HG03342 (cell line): ENCODE results near the gene RFT1.

ENCODE experiments used
- ATAC-seq: cut with Tn5 transposase; IDR thresholded peaks from one replicate; pipeline ENCODE4 v1.9.1; 2021; ENCODE audit warnings: mild to moderate bottlenecking, moderate library complexity; ENCODE audit not compliant: unreplicated experiment

Gene RFT1, protein sequence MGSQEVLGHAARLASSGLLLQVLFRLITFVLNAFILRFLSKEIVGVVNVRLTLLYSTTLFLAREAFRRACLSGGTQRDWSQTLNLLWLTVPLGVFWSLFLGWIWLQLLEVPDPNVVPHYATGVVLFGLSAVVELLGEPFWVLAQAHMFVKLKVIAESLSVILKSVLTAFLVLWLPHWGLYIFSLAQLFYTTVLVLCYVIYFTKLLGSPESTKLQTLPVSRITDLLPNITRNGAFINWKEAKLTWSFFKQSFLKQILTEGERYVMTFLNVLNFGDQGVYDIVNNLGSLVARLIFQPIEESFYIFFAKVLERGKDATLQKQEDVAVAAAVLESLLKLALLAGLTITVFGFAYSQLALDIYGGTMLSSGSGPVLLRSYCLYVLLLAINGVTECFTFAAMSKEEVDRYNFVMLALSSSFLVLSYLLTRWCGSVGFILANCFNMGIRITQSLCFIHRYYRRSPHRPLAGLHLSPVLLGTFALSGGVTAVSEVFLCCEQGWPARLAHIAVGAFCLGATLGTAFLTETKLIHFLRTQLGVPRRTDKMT

GRCh38 chr3:53130179-53131061 is at the start of gene RFT1:
TSS of gene RFT1 (minus strand) at chr3:53130435. CDS start at chr3:53130400, 35 bp downstream.
- ATAC-seq: peak; percentile 76

DNA sequence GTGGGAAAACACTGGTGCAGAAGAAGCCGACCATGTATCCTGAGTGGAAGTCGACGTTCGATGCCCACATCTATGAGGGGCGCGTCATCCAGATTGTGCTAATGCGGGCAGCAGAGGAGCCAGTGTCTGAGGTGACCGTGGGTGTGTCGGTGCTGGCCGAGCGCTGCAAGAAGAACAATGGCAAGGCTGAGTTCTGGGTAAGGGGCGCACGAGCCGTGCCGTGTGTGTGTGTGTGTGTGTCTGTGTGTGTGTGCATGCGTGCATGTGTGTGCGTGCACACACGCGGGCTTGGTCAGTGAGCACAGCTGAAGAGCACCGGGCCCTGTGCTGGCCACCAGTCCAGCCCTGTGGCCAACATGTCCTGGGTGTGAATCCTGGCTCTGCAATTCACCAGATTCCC is 49.3 kb upstream of the RFT1 start:
- ATAC-seq: no peak

DNA sequence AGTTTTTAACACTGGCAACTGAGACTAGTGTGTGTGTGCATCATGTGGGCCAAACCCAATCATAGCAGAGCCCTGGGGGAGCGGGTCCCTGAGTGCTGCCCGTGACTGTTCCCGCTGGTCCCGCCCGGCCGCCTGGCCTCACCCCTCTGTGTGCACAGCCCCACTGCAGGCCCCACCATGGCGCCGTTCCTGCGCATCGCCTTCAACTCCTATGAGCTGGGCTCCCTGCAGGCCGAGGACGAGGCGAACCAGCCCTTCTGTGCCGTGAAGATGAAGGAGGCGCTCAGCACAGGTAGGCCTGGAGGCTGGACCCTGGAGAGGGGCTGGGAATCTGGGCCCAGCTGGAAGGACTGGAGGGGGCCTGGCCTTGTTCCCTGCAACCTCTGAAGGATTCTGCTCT is 48.0 kb upstream of the RFT1 start:
- ATAC-seq: no peak

DNA sequence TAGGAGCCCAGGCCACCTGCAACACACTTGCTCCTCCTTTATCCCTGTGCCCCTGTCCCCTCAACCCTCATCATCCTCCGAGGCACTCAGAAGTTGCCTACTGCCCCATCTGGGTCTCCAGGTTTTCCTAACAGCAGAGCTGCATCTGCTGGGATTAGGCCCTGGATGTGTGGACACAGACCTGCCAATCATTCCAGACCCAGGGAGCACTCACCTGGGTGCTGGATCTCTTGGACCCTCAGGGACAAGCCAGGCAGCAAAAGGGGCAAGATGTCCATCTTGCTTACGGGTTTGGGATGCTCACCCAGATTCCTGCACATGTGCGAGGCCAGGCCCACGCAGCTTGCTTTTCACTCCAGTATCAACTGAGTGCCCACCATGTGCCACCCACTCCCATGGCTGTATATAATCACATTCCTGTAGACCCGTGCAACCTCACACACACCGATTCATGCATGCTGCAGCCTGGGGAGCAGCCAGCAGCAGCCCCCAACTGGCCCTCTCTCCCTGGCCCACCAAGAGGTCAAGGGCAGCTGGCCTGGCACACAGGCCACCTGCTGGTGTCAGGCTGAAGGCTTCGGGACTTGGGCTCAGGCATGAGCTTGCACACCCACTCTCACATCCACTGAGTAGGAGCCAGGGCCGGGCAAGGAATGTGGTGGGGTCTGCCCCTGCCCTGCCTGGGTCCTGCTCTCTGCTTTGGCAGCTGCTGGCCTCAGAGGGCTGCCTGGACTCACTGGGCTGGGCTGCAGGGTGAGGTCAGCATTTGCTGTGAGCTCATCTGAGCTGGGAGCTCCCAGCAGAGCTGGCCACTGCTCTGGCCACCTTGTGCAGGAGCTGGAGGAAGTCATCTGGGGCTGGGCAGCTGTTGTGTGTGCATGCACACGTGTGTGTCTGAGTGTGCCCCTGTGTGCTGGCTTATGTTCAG is 45.6 kb upstream of the RFT1 start:
- no peak for ATAC-seq

DNA sequence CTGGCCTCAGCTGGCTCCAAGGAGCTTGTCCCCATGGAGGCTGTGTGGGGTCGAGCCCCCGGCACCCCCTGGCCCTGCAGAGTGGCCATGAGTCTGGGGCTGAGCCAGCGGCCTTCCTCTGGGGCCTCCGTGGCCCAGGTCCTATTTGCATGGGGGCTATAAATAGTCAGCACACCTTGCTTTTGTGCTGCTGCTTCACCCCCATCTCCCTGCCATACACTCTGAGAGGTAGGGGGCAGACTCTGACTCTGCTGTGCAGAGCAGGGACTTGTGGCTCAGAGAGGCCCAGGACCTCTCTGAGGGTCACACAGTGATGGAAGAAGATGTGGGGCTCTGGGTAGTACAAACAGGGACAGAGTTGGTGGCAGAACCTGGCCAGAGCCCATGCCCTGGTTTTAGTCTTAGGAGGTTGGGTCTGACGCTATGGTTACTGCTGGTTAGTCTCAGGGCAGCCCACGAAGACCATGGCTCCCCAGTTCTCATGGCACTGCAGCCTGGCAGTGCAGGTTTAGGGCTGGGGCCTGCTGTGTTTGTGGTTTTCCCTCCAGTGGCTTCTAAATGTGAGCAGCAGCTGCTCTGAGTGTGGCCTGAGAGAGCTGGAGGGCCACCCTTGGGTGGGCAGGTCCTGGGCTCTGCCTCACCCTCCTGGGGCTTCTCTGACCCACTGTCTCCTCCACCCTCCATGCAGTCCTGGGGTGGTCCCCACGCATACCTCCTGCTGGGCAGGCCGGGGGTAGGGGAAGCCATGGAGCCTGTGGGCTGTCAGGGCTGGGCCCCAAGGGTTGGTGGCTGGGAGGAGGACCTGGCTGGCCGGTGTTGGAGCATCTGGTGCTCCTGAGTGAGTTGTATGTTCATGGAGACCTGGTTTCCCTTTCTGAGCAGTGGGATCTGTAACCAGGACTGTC is 44.4 kb upstream of the RFT1 start:
- ATAC-seq: peak; percentile 54

DNA sequence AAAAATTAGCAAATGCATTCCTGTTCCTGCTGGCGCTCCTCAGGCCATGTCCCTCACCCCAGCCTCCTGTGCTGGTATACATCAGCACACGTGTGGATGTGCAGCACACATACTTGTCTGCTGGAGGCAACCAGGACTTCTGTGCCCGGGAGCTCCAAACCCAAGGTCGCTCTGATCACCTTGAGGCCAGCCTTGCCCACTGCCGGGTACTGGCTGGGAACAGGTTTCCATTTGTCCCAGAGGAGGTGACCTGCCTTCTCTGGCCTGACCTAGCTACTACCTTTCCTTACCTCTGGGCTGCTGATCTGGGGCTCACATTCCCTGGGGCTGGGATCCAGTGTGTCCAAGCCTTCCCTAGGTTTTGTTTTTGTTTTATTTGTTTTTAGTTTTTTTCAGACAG is 42.9 kb upstream of the RFT1 start:
- ATAC-seq: no peak

- no peak for ATAC-seq
Observed at GRCh38 chr3:53171827-53172505, 41.7 kb upstream of the RFT1 start.

DNA sequence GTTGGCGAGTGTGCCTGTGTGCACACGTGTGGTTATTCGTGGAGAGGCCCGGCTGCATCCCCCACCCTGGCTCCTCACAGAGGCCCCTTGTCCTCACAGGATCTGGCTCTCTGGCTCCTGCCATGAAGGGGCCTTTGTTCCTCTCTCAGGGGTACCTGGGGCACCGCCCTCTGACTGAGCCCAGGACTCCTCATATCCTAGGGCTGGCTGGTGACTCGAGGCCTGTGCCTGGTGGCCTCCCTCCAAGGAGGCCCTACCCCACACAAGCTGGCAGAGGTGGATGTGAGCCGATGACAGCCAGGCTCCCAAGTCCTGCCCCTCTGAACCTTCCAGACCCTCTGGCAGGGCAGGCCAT is 40.8 kb upstream of the RFT1 start:
- ATAC-seq: no peak

- ATAC-seq: peak; percentile 34
Observed at GRCh38 chr3:53170325-53171063, 40.3 kb upstream of the RFT1 start.

- no peak for ATAC-seq
Observed at GRCh38 chr3:53169832-53170324, 39.6 kb upstream of the RFT1 start.

GRCh38 chr3:53169045-53169831 is 39.0 kb upstream of the RFT1 start:
- no peak for ATAC-seq

DNA sequence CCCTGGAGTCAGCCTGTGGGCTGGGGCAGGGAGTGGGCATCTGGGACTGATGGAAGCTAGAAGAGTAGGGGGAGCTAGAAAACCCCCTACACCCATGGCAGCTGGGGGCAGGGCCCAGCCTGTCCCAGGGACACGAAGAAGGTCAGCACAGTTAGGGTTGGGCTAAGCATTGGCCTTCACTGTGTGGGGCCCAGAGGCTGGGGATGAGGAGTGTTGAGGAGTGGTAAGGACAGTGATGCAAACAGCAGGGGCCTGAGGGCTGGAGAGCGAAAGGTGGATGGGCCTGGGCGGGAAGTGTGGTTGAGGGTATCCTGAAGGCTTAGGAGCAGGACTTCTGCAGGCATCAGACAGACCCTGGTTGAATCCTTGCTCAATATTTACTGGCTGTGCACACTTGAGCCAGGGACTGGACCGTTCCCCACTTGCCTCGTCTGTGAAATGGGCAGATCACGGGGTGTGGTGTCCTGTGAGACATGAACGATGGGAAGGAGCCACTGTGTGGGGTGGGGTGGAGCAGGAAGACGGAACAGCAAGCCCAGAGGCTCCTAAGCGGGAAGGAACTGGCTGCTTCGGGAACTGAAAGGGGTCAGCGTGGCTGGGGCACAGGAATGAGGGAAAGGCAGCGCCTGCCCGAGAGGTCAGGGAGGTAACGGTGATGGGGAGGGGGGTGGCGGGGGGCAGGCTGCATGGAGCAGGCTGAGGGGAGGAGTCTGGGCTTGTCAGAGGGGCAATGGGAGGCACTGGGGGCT is 38.1 kb upstream of the RFT1 start:
- no peak for ATAC-seq

DNA sequence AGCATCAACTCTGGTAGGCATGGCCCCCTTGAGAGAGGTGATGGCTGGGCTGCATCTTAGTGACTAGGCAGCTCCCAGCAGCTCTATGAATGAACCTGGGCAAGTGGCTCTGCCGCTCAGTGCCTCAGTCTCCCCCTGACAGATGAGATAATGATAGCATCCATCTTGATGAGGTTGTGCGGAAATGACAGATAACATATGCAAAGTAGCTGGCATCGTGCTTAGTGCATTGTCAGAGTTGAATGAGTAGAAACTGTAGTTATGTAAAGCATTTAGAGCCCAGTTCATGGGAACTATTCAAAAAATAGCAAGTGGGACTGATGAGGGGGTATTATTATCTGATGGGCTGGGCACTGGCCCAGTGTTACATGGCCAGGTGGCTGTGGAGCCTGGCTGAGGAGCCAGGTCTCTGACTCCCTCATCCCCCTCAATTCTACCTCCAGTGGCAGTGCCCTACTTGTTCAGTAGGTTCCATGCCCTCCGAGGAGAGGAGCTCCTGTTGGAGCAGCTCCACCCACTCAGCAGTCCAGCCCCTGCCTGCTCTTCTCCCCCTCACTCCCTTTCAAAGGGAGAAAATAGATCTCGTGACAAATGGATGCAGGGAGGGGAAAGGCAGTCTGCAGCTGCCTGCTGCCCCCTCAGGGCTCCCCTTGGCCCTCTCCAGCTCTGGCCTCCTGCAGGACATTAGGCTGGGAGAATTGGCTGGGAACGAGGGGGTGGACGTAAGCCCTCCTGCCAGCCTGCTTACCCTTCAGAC is 37.4 kb upstream of the RFT1 start:
- ATAC-seq: no peak

GRCh38 chr3:53166781-53167291 is 36.6 kb upstream of the RFT1 start:
- ATAC-seq: no peak

DNA sequence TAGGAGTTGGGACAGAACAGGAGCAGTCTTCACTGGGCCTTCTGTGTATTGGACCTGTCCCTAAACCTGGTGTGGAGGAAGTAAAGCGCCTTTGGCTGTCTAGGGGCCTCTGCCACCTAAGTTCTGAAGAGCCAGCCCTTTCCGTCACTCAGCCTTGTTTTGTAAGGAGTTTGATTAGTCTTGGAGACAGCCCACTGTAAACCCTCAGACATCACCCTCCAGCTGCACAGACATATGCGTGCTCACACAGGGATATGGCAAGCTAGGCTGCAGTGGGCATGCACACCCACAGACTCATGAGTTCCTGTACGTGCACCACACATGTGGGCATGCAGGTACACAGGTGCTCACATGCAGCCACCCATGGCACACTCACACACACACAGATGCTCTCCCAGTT is 36.0 kb upstream of the RFT1 start:
- ATAC-seq: no peak

DNA sequence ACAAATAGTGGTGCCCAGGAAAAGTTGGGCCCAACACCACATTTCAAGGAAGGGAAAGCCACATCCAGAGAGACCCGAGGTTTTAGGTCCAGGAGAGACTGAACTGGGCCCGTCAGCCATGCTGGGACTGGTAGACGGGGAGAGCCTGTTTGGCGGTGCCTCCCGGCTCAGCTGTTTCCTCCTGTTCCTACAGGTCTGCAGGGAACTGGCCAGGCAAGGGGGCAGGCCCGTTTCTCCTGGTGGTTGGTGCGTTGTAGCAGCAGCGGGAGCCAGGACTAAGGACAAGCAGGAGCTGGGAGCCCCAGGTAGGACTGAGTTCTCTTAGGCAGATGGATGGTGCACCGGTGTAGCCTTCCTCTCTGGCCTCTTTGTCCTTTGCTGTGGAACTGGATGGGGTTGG is 34.7 kb upstream of the RFT1 start:
- no peak for ATAC-seq
